Suprapubic skin (tissue), 4 donors: Measurements from ENCODE around the gene SGTA. TPM values are rescaled to one million over a fixed set of nuclear protein-coding genes. Genes with fewer than 3 reads are reported as not detected.

Source experiments
- DNase-seq, 2 donors: peaks; one replicate each; pipeline ENCODE4 v3.0.0-alpha.2; 2019; ENCODE audit warnings: low spot score in 2 of 2
- H3K27ac ChIP-seq: fragments of 200-600 bp; sonication (generic); one replicate; pipeline ENCODE4 v1.5.1; 2019
- H3K27me3 ChIP-seq: fragments of 200-600 bp; sonication (generic); one replicate; pipeline ENCODE4 v1.5.1; 2019
- H3K36me3 ChIP-seq: fragments of 200-600 bp; sonication (generic); one replicate; pipeline ENCODE4 v1.5.1; 2019
- H3K4me1 ChIP-seq: fragments of 200-600 bp; sonication (generic); one replicate; pipeline ENCODE4 v1.5.1; 2019
- H3K4me3 ChIP-seq: fragments of 200-600 bp; sonication (generic); one replicate; pipeline ENCODE4 v1.5.1; 2019; ENCODE audit warnings: mild to moderate bottlenecking
- H3K9me3 ChIP-seq: fragments of 200-600 bp; sonication (generic); one replicate; pipeline ENCODE4 v1.5.1; 2019
- EP300 ChIP-seq: sonication (generic); formaldehyde crosslinking; IDR thresholded peaks from one replicate; pipeline ENCODE4 v1.6.1; 2017; ENCODE audit warnings: antibody characterized with exemption
- POLR2A ChIP-seq, 2 donors: fragments of 450-650 bp; IDR thresholded peaks; one replicate each; pipeline ENCODE4 v1.6.1; 2017; ENCODE audit warnings: antibody characterized with exemption in 2 of 2, mild to moderate bottlenecking in 2 of 2, moderate library complexity in 2 of 2
- POLR2AphosphoS5 ChIP-seq, 3 donors: sonication (generic); formaldehyde crosslinking; IDR thresholded peaks; one replicate each; pipeline ENCODE4 v1.6.1; 2017; ENCODE audit warnings: antibody characterized with exemption in 3 of 3
- WGBS: methylation state at CpG from one replicate; pipeline ENCODE4 v1.1.5; 2018; 5-methylcytosine and 5-hydroxymethylcytosine counted together
- total RNA-seq, 4 donors: library from RNA; depleted of rRNA; stranded (reverse); fragments of >200 nt; gene quantifications; one replicate each; pipeline ENCODE4 v1.1.0, GENCODE V29; 2016
- TF ChIP-seq, protein P1 (sequence below), 2 donors: fragments of 200-600 bp in 1 of 2; fragments of 450-650 bp in 1 of 2; sonication (generic) in 1 of 2; IDR thresholded peaks; one replicate each; pipeline ENCODE4 v1.5.1; 2016 to 2019; ENCODE audit warnings: antibody characterized with exemption in 2 of 2, mild to moderate bottlenecking in 1 of 2, moderate library complexity in 1 of 2

Gene SGTA
- total RNA-seq, 4 donors from 2014 or later = 29.1 to 48.9 (median 40.6) TPM

DNA sequence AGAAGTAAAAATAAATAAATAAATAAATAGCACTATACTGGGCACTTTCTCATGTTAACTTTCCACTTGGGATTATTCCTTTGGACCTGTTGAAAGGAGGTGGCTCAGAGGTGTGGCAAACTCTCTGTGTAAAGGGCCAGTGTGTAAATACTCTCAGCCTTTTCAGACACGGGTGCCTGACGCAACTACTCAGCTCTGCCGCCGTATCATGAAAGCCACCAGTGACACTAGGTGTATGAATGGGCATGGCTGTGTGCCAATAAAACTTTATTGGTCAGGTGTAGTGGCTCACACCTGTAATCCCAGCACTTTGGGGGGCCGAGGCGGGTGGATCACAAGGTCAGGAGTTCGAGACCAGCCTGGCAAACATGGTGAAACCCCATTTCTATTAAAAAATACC is 23.1 kb downstream of the SGTA start:
- Histone ChIP-seq H3K9me3 (no peaks in the 10 kb centered on the region), H3K27ac (no peak overlapping the region), H3K36me3 (peaks cover 82% of the 10 kb centered on the region), H3K4me3 (no peak overlapping the region), H3K27me3 (no peaks in the 10 kb centered on the region), H3K4me1 (no peaks in the 10 kb centered on the region)
- 91% methylated on average over 7 of the region's 7 CpGs for WGBS
- TF ChIP-seq, protein P1, sequence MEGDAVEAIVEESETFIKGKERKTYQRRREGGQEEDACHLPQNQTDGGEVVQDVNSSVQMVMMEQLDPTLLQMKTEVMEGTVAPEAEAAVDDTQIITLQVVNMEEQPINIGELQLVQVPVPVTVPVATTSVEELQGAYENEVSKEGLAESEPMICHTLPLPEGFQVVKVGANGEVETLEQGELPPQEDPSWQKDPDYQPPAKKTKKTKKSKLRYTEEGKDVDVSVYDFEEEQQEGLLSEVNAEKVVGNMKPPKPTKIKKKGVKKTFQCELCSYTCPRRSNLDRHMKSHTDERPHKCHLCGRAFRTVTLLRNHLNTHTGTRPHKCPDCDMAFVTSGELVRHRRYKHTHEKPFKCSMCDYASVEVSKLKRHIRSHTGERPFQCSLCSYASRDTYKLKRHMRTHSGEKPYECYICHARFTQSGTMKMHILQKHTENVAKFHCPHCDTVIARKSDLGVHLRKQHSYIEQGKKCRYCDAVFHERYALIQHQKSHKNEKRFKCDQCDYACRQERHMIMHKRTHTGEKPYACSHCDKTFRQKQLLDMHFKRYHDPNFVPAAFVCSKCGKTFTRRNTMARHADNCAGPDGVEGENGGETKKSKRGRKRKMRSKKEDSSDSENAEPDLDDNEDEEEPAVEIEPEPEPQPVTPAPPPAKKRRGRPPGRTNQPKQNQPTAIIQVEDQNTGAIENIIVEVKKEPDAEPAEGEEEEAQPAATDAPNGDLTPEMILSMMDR (IDR thresholded peaks at IDR 0.05) = no peak
- DNase-seq = no peak

DNA sequence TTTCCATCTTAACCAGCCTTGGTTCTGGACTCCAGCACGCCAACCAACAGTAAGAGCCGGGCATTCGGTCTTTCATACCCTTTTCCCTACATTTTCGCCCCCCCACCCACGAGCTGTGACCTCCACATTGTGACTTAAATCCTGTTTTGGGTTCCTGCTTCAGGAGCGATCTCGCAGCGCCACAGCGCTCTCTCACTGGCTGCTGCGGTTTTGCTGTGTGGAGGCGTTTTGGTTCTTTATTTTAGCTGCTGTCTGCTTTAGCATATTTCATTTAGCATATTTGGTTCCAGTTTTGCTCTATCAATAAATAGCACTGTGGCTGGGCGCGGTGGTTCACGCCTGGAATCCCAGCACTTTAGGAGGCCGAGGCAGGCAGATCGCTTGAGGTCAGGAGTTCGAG is 23.7 kb downstream of the SGTA start:
- WGBS = 91% methylated on average over 17 of the region's 17 CpGs
- no peak overlapping the region for H3K27ac ChIP-seq
- TF ChIP-seq EP300 (no peak), POLR2AphosphoS5 (IDR thresholded peaks at IDR 0.05) (no peak), POLR2A (IDR thresholded peaks at IDR 0.05) (no peak)
- TF ChIP-seq, protein P1 (IDR thresholded peaks at IDR 0.05) = no peak
- H3K4me1 ChIP-seq = no peaks in the 10 kb centered on the region
- peaks cover 82% of the 10 kb centered on the region for H3K36me3 ChIP-seq
- no peak overlapping the region for H3K4me3 ChIP-seq
- DNase-seq = no peak
- H3K27me3 ChIP-seq = no peaks in the 10 kb centered on the region
- no peaks in the 10 kb centered on the region for H3K9me3 ChIP-seq

DNA sequence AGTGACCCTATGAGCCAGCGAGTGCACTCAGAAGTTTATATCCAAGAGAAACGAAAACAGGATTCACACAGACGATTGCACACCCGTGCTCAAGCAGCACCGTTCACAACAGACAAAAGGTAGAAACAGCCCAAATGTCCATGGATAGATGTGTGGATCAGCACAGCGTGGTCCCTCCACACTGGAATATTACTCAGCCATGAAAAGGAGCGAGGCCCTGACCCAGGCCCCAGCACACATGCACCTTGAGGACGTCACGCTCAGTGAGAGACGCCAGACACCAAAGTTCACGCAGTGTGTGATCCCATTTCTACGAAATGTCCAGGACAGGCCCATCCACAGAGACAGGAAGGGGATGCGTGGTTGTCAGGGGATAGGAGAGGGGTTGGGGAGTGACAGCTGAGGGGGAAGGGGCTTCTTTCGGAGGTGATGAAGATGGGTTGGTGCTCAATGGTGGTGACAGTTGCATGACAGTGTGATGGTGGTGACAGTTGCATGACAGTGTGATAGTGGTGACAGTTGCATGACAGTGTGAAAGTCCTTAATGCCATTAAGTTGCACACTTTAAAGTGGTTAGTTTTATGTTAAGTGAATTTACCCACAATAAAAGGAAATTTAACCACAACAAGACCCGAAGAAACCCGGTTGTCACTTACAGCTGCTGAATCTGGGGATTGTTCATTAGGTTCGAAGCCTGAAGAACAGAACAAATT is 24.3 kb downstream of the SGTA start:
- no peak overlapping the region for H3K4me3 ChIP-seq
- no peaks in the 10 kb centered on the region for H3K27me3 ChIP-seq
- 93% methylated on average over 17 of the region's 17 CpGs for WGBS
- peaks cover 83% of the 10 kb centered on the region for H3K36me3 ChIP-seq
- no peaks in the 10 kb centered on the region for H3K4me1 ChIP-seq
- no peaks in the 10 kb centered on the region for H3K9me3 ChIP-seq
- no peak overlapping the region for H3K27ac ChIP-seq
- TF ChIP-seq POLR2AphosphoS5 (IDR thresholded peaks at IDR 0.05) (no peak), EP300 (no peak), POLR2A (IDR thresholded peaks at IDR 0.05) (no peak)
- TF ChIP-seq, protein P1 (IDR thresholded peaks at IDR 0.05) = no peak
- no peak for DNase-seq

DNA sequence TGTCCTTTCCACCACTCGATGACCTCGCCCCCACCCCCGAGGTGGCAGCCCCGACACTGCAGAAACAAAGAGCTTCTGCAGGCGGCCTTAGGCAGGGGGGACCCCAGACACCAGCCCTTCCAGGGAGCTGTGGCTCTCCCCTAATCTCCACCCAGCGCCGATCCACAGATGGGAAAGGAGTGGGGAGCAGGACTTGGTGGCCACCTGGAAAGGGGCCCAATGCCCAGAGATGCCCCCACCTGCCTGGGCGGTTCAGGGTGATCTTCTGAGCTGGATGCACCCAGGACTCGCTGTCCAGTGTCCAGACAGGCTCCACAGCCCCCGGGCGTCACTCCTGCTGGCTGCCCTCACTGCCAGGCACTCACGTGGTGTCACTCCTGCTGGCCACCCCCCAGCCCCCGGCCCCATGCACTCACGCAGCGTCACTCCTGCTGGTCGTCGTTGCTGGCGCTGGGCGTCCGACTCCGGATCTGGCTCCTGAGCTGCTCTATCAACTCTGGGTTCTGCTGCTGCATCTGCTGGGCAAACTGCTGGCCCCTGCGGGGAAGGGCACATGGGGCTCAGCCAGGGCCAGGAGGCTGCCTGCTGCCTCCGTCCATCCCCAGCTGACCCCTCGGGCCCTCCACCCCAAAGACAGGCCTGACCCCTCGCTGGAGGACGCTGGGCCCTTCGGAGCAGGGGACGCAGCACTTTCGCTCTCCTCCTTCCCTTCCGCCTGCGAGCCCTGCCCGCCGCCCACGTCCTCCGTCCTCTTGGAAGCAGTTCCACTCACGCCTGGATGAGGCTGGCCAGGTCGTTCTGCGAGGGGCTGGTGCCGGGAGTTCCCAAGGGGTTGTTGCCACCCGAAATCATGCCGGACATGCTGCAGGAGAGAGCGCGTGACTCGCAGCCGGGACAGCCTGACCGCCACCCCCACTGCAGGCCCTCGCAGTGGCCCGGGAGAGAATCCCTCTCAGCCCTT is 25.9 kb downstream of the SGTA start:
- H3K9me3 ChIP-seq = no peaks in the 10 kb centered on the region
- TF ChIP-seq, protein P1 (IDR thresholded peaks at IDR 0.05) = no peak
- TF ChIP-seq POLR2AphosphoS5 (IDR thresholded peaks at IDR 0.05) (no peak), POLR2A (IDR thresholded peaks at IDR 0.05) (no peak), EP300 (no peak)
- H3K4me3 ChIP-seq = no peak overlapping the region
- H3K27me3 ChIP-seq = no peaks in the 10 kb centered on the region
- no peak for DNase-seq
- H3K36me3 ChIP-seq = peaks cover 68% of the 10 kb centered on the region
- no peak overlapping the region for H3K27ac ChIP-seq
- no peaks in the 10 kb centered on the region for H3K4me1 ChIP-seq
- WGBS = 92% methylated on average over 33 of the region's 48 CpGs

DNA sequence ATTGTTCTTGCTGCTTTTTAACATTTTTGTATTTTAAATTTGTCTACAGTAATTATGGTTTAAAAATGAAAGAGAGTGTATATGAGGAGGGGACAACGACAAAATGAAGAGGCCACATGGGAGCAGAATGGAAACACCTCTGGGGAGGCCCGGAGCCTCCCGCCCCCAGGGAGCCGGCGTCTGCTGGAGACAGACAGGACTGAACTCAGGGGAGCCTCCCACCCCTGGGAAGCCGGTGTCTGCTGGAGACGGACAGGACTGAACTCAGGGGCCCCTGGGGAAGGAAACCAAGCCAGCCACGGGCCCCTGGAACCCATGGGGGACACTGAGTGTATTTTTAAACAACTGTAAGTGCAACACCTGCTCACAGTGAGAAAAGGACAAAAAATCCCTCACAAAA is 26.6 kb downstream of the SGTA start:
- no peak overlapping the region for H3K27ac ChIP-seq
- no peaks in the 10 kb centered on the region for H3K9me3 ChIP-seq
- no peaks in the 10 kb centered on the region for H3K4me1 ChIP-seq
- no peak overlapping the region for H3K4me3 ChIP-seq
- WGBS = 90% methylated on average over 8 of the region's 8 CpGs
- no peaks in the 10 kb centered on the region for H3K27me3 ChIP-seq
- no peak for DNase-seq
- no peak for TF ChIP-seq POLR2AphosphoS5 (IDR thresholded peaks at IDR 0.05)
- no peak for TF ChIP-seq POLR2A (IDR thresholded peaks at IDR 0.05)
- peaks cover 61% of the 10 kb centered on the region for H3K36me3 ChIP-seq
